ENCODE measurements around the gene ATXN10.

DNA sequence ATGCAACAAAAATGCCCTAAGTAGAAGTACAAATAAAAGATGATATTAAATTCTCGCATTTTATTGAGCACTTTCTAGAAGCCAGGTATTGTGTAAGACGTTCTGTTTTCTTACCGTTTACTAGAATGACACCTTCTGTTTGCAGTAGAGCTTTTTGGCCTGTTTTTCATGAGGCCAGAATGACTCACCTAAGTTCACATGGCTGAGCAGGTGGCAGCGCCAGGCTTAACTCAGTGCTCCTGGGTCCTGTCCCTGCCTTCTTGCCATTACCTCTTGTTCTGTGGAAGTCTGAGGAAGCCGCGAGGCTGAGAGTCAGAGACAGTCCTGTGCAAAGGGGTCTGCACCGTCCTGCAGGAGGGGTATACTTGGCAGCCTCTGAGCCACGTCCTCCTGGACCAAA lies 113.8 kb downstream of the ATXN10 start:
- no peak for TF ChIP-seq POLR2A (IDR thresholded peaks at IDR 0.05)
- TF ChIP-seq, protein P1, sequence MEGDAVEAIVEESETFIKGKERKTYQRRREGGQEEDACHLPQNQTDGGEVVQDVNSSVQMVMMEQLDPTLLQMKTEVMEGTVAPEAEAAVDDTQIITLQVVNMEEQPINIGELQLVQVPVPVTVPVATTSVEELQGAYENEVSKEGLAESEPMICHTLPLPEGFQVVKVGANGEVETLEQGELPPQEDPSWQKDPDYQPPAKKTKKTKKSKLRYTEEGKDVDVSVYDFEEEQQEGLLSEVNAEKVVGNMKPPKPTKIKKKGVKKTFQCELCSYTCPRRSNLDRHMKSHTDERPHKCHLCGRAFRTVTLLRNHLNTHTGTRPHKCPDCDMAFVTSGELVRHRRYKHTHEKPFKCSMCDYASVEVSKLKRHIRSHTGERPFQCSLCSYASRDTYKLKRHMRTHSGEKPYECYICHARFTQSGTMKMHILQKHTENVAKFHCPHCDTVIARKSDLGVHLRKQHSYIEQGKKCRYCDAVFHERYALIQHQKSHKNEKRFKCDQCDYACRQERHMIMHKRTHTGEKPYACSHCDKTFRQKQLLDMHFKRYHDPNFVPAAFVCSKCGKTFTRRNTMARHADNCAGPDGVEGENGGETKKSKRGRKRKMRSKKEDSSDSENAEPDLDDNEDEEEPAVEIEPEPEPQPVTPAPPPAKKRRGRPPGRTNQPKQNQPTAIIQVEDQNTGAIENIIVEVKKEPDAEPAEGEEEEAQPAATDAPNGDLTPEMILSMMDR (IDR thresholded peaks at IDR 0.05): no peak

Data from lower leg skin (tissue), 3 donors.